ENCODE results near the gene FOXF2.

FOXF2 gene

DNA sequence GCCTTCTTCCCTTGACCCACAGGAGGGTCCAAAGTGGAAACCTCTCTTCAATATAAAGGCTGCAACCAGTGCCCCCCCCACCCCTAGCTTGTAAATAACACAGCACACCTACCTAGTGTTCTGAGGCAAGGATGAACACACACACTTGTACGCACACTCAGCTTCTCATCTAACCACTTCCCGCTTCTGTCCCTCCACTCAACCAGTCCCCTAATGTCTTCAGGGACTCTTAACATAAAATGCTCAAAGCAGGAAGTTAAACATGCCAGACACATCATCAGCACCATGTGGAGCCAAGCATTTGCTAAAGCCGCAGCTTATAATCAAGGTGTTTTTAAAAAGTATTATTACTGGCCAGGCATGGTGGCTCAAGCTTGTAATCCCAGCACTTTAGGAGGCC is 42.2 kb upstream of the FOXF2 start:
- Histone ChIP-seq H3K27me3 (ENCODE audit: insufficient read depth, low read length, poor library complexity, severe bottlenecking) (no peaks in the 10 kb centered on the region), H4K20me1 (ENCODE audit: insufficient read depth, low read length, poor library complexity, severe bottlenecking) (no peaks in the 10 kb centered on the region), H3K9me2 (replicated peaks; ENCODE audit: low read depth, low read length) (no peaks in the 10 kb centered on the region), H3K9me3 (ENCODE audit: insufficient read depth, low read depth, low read length) (peaks cover 20% of the 10 kb centered on the region; the same call in 1 of the 2 replicates), H3K4me1 (ENCODE audit: insufficient read depth, low read length, poor library complexity, severe bottlenecking) (no peaks in the 10 kb centered on the region), H2AFZ (ENCODE audit: low read length) (no peak overlapping the region), H3K36me3 (ENCODE audit: insufficient read depth, low read length) (no peaks in the 10 kb centered on the region), H3K79me2 (ENCODE audit: insufficient read depth, low read length) (no peaks in the 10 kb centered on the region), H3K9ac (ENCODE audit: low read depth, low read length, poor library complexity, severe bottlenecking) (no peak overlapping the region), H3K4me2 (ENCODE audit: low read depth, low read length, poor library complexity, severe bottlenecking) (no peak overlapping the region), H3K4me3 (ENCODE audit: low read length, poor library complexity, severe bottlenecking) (no peak overlapping the region), H3F3A (ENCODE audit: low read depth) (no peaks in the 10 kb centered on the region)
- TF ChIP-seq, protein P1, sequence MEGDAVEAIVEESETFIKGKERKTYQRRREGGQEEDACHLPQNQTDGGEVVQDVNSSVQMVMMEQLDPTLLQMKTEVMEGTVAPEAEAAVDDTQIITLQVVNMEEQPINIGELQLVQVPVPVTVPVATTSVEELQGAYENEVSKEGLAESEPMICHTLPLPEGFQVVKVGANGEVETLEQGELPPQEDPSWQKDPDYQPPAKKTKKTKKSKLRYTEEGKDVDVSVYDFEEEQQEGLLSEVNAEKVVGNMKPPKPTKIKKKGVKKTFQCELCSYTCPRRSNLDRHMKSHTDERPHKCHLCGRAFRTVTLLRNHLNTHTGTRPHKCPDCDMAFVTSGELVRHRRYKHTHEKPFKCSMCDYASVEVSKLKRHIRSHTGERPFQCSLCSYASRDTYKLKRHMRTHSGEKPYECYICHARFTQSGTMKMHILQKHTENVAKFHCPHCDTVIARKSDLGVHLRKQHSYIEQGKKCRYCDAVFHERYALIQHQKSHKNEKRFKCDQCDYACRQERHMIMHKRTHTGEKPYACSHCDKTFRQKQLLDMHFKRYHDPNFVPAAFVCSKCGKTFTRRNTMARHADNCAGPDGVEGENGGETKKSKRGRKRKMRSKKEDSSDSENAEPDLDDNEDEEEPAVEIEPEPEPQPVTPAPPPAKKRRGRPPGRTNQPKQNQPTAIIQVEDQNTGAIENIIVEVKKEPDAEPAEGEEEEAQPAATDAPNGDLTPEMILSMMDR (conservative IDR thresholded peaks at IDR 0.05; ENCODE audit: low read length), result no peak
- TF ChIP-seq EZH2phosphoT487 (IDR thresholded peaks at IDR 0.05; ENCODE audit: borderline replicate concordance), result no peak

DNA sequence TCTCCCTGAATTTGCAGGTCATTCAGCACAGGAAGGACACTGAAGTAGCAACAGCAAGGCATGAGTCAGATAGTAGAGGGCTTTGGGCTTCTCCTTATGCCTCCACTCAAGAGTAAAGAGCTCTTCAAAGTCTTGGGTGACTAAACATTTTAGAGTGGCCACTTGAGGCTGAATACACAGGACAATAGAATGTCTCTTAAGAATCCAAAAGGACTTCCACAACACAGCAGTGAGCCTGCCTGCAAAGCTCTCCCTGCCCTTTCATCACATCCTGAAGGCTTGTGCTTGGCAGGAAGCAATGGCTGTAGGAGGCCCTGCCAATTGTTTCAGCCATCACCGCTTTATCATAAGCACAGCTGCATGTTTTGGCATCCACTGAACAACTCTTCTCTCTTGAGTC is 40.7 kb upstream of the FOXF2 start:
- no peaks in the 10 kb centered on the region for H3K27me3 ChIP-seq (ENCODE audit: insufficient read depth, low read length, poor library complexity, severe bottlenecking)
- H3K36me3 ChIP-seq (ENCODE audit: insufficient read depth, low read length), result no peaks in the 10 kb centered on the region
- no peaks in the 10 kb centered on the region for H3F3A ChIP-seq (ENCODE audit: low read depth)
- TF ChIP-seq, protein P1 (conservative IDR thresholded peaks at IDR 0.05; ENCODE audit: low read length), result no peak
- no peak for TF ChIP-seq EZH2phosphoT487 (IDR thresholded peaks at IDR 0.05; ENCODE audit: borderline replicate concordance)
- no peak overlapping the region for H3K4me2 ChIP-seq (ENCODE audit: low read depth, low read length, poor library complexity, severe bottlenecking)
- peaks cover 20% of the 10 kb centered on the region; the same call in 1 of the 2 replicates for H3K9me3 ChIP-seq (ENCODE audit: insufficient read depth, low read depth, low read length)
- H2AFZ ChIP-seq (ENCODE audit: low read length), result no peak overlapping the region
- no peaks in the 10 kb centered on the region for H3K4me1 ChIP-seq (ENCODE audit: insufficient read depth, low read length, poor library complexity, severe bottlenecking)
- no peak overlapping the region for H3K9ac ChIP-seq (ENCODE audit: low read depth, low read length, poor library complexity, severe bottlenecking)
- no peaks in the 10 kb centered on the region for H3K79me2 ChIP-seq (ENCODE audit: insufficient read depth, low read length)
- no peaks in the 10 kb centered on the region for H3K9me2 ChIP-seq (replicated peaks; ENCODE audit: low read depth, low read length)
- H3K4me3 ChIP-seq (ENCODE audit: low read length, poor library complexity, severe bottlenecking), result no peak overlapping the region
- H4K20me1 ChIP-seq (ENCODE audit: insufficient read depth, low read length, poor library complexity, severe bottlenecking), result no peaks in the 10 kb centered on the region

DNA sequence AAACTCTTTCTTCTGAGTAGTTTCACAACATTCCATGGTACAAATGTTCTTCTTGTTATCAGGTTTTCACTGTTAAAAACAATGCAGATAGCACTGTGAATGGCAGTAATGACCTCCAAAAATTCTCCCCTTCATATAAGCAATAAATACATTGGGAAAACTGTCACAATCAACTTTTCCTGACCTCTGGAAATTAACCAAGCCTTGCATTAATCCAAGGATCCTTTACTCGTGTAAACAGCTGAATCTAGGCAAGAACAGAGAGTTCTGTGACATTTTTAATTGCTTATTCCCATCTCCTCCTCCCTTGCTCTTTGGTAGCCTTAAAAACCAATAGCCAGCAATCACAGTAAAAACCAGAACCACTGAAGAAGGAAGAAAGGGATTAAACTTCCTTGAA is 39.7 kb upstream of the FOXF2 start:
- H3K9me2 ChIP-seq (replicated peaks; ENCODE audit: low read depth, low read length), result no peaks in the 10 kb centered on the region
- TF ChIP-seq, protein P1 (conservative IDR thresholded peaks at IDR 0.05; ENCODE audit: low read length), result no peak
- TF ChIP-seq EZH2phosphoT487 (IDR thresholded peaks at IDR 0.05; ENCODE audit: borderline replicate concordance), result no peak
- no peaks in the 10 kb centered on the region for H3K27me3 ChIP-seq (ENCODE audit: insufficient read depth, low read length, poor library complexity, severe bottlenecking)
- no peaks in the 10 kb centered on the region for H3K79me2 ChIP-seq (ENCODE audit: insufficient read depth, low read length)
- H3K4me2 ChIP-seq (ENCODE audit: low read depth, low read length, poor library complexity, severe bottlenecking), result no peak overlapping the region
- H4K20me1 ChIP-seq (ENCODE audit: insufficient read depth, low read length, poor library complexity, severe bottlenecking), result no peaks in the 10 kb centered on the region
- no peaks in the 10 kb centered on the region for H3K4me1 ChIP-seq (ENCODE audit: insufficient read depth, low read length, poor library complexity, severe bottlenecking)
- H3K36me3 ChIP-seq (ENCODE audit: insufficient read depth, low read length), result no peaks in the 10 kb centered on the region
- H3K9me3 ChIP-seq (ENCODE audit: insufficient read depth, low read depth, low read length), result peaks cover 20% of the 10 kb centered on the region; the same call in 1 of the 2 replicates
- H3F3A ChIP-seq (ENCODE audit: low read depth), result no peaks in the 10 kb centered on the region
- H3K9ac ChIP-seq (ENCODE audit: low read depth, low read length, poor library complexity, severe bottlenecking), result no peak overlapping the region
- no peak overlapping the region for H2AFZ ChIP-seq (ENCODE audit: low read length)
- H3K4me3 ChIP-seq (ENCODE audit: low read length, poor library complexity, severe bottlenecking), result no peak overlapping the region
